ENCODE results near the gene LRRC3C.
"Not testable (repeated sequence)": the region's sequence is repeated elsewhere in the genome, so short reads cannot be mapped to it uniquely, and the experiment has no call there.

The LRRC3C gene

GRCh38 chr17:39927101-39927928 is at the start of gene LRRC3C, which contains the start of gene ORMDL3:
TSS of gene LRRC3C (plus strand) at chr17:39927732. CDS start at chr17:39941524, 13,792 bp downstream.
TSS of gene ORMDL3 (minus strand) at chr17:39927601. CDS start at chr17:39924203, 3,398 bp downstream.
- in situ Hi-C loops (cut with MboI; ENCODE audit: low sequenced_read_pairs): no loop called here

DNA sequence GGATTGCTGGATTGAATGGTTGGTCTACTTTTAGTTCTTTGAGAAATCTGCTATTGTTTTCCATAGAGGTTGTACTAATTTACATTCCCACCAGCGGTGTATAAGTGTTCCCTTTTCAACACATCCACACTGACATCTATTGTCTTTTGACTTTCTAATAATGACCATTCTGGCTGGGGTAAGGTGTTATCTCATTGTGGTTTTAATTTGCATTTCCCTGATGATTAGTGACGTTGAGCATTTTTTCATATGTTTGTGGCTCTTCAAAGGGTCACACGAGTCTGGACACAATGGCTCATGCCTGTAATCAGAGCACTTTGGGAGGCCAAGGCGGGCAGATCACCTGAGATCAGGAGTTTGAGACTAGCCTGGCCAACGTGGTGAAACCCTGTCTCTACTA is 41.4 kb upstream of the LRRC3C start:
- in situ Hi-C loops (cut with MboI; ENCODE audit: low sequenced_read_pairs): not testable (repeated sequence)

GRCh38 chr17:39887078-39887477 is 40.5 kb upstream of the LRRC3C start:
- in situ Hi-C loops (cut with MboI; ENCODE audit: low sequenced_read_pairs): no loop called here

DNA sequence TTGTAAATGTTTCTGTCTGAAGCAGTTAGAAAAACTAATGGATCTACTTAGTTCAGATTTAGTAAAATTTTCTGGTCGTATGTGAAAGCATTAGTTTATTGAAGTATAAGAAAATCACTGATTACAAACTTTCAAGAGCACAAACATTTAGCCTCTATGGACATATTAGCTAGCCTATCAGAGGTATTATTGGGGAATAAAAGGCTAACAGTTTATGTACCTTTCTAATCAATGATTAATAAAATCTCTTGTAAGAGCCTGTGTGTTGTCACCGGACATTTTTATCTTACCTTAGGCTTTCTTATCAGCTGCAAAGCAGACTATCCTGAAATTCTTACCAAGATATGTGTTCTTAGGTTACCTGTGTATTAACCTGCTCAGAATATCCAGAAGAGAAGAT is 38.3 kb upstream of the LRRC3C start:
- in situ Hi-C loops (cut with MboI; ENCODE audit: low sequenced_read_pairs): no loop called here

GRCh38 chr17:39894681-39895376 is 32.7 kb upstream of the LRRC3C start:
- in situ Hi-C loops (cut with MboI; ENCODE audit: low sequenced_read_pairs): no loop called here

DNA sequence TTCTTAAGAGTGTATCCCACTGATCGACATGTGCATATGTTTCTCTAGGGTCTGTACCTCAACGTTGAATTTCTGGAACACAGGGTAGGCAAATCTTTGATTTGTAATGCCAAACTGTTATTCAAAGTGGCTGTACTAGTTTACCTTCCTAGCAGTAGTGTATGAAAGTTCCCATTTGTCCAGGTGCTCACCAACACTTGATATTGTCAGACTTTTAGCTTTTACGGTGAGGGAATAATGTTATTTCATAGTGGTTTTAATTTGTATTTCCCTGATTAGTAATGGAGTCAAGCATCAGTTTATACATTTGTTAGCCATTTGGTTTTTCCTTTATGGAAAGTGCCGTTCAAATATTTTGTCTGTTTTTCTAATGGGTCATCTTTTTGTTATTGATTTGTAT is 29.4 kb upstream of the LRRC3C start:
- in situ Hi-C loops (cut with MboI; ENCODE audit: low sequenced_read_pairs): no loop called here

- in situ Hi-C loops (cut with MboI; ENCODE audit: low sequenced_read_pairs): no loop called here
Measured at GRCh38 chr17:39899215-39899614, 28.3 kb upstream of the LRRC3C start.

DNA sequence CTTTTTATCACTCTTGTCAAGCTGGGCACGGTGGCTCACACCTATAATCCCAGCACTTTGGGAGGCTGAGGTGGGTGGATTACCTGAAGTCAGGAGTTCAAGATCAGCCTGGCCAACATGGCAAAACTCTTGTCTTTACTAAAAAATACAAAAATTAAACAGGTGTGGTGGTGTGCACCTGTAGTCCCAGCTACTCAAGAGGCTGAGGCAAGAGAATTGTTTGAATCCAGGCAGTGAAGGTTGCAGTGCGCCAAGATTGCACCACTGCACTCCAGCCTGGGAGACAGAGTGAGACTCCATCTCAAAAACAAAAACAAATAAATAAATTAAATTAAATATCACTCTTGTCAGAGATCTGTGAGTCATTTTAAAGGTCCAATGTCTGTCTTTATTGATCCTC is 25.5 kb upstream of the LRRC3C start:
- in situ Hi-C loops (cut with MboI; ENCODE audit: low sequenced_read_pairs): not testable (repeated sequence)

DNA sequence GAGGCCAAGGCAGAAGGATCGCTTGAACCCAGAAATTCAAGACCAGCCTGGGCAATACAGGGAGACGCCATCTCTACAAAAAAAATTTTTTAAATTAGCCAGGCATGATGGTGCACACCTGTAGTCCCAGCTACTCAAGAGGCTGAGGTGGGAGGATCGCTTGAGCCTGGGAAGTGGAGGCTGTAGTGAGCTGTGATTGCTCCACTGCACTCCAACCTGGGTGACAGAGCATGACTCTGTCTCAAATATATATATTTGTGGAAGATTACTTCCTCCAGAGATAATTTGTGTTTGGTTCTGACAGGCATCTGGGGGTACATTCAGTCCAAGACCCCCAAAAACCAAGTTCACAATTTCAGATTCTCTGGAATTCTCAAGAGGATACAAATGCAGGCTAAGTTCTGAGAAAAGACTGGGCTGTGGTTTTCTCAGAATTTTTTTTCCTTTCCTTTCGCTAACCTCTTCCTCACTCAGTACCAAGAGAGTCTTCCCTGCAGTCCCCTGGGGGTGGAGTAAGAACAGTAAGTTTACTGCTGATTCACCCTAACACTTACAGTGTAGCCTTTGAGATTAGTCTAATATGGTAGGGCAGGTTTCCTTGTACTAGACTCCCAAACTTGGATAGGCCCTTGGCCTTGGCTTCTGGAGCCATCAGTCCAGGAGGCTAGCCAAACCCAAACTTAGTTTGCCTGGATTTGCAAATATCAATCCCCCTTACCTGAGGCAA is 24.2 kb upstream of the LRRC3C start:
- in situ Hi-C loops (cut with MboI; ENCODE audit: low sequenced_read_pairs): no loop called here

- in situ Hi-C loops (cut with MboI; ENCODE audit: low sequenced_read_pairs): no loop called here
Measured at GRCh38 chr17:39904990-39905288, 22.6 kb upstream of the LRRC3C start.

GRCh38 chr17:39908789-39909352 is 18.7 kb upstream of the LRRC3C start:
- in situ Hi-C loops (cut with MboI; ENCODE audit: low sequenced_read_pairs): no loop called here

DNA sequence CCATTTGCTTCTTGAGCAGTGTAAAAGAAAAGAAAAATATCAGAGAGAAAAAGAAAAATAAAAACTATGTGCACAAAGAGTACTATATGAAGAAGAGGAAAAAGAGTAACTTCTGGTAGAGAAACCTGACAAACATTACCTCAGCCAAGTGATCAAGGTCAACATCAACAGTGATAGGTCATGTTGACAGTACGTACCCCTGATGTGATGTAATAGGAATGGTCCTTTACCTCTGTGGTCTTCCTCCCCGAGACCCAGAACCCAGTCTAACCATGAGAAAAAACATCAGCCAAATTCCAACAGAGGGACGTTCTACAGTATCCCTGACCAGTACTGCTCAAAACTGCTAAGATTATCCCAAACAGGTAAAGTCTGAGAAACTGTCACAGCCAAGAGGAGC is 13.5 kb upstream of the LRRC3C start:
- in situ Hi-C loops (cut with MboI; ENCODE audit: low sequenced_read_pairs): no loop called here

DNA sequence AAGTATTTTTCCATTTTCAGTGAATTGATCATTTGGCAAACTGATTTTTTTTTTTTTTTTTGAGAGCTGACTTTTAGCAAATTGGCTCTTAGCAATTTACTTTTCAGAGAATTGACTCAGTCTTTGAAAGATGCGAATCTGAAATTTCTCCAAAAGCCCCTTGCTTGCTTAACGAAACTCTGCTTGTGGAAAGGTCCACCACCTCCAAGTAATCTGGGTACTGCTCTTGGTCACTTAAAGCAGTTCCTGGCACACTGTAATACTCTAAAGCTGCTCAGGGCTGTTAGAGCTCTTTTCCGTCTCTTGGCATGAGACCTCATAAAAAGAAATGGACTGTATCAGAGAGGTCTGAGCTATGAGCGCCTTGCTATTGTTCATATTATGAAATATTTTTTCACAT is 12.0 kb upstream of the LRRC3C start:
- in situ Hi-C loops (cut with MboI; ENCODE audit: low sequenced_read_pairs): no loop called here

- in situ Hi-C loops (cut with MboI; ENCODE audit: low sequenced_read_pairs): no loop called here
Measured at GRCh38 chr17:39916918-39917317, 10.6 kb upstream of the LRRC3C start.

DNA sequence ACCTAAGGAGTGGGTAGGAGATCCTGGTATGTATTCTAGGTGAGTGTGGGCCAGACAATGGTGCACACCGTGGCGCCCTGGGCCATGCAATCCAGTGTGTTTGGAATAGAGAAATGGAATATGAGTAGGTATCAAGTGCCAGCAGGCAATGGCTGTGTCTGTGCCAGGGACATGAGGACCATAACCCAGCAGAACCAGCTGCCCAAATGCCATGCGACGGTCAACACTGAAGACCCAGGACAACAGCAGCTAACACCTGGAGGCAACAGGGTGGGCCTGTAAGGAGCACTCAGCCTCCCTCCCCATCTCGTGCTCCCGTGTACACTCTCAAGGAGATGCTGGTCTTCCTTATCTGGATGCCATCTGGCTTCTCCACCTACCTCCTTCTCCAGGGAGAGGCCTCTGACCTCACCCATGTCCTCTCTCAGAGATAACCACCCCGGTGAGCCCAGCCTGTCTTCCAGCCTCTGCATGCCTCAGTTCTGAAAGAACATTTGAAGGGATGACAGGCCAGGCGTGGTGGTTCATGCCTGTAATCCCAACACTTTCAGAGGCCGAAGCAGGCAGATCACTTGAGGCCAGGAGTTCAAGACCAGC is 8.3 kb upstream of the LRRC3C start:
- in situ Hi-C loops (cut with MboI; ENCODE audit: low sequenced_read_pairs): no loop called here

DNA sequence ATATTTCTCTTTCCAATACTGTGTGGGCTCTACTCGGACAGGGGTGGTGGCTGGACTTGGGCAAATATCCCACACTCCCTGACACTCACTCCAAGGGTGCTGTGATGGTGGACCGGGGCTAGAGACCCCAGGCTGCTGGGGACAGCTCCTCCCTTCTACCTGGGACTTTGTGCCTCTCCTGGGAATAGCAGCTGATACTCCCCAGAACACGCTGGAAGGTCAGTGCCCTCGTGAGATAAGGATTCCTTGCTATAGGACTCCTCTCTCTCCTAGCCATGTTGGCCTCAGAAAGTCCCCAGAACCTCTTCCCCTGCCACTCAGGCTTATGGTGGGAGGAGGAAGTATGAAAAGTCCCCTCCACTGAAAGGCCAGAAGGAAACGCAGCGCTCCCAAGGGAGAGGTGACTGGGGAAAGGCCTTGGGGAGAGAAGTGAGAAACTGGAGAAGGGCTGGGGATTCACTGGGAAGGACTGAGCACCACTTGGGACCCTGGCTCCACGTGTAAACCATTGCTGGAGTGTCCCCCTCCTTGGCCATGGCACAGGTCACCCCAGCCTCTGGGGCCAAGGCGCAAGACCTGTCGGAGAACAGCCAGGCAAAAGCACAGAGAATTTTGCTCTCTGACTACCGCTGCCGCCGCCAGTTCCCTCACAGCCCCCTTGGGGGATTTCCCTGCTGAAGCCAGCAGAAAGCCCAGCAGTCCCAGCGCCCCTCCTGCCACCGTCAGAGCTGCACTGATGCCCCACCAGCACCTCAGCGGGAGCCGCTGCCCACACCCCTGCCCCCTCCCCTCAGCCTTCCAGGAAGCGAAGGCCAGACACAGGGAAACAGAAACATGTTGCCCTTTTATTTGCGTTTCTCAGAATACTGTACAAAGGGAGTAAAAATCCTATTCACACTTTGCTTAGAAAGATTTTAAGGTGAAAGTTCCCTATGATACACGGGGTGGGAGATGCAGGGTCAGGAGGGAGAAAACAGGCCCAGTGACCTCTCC is 7.0 kb upstream of the LRRC3C start:
- in situ Hi-C loops (cut with MboI; ENCODE audit: low sequenced_read_pairs): no loop called here

- in situ Hi-C loops (cut with MboI; ENCODE audit: low sequenced_read_pairs): no loop called here
Measured at GRCh38 chr17:39921323-39921722, 6.2 kb upstream of the LRRC3C start.

DNA sequence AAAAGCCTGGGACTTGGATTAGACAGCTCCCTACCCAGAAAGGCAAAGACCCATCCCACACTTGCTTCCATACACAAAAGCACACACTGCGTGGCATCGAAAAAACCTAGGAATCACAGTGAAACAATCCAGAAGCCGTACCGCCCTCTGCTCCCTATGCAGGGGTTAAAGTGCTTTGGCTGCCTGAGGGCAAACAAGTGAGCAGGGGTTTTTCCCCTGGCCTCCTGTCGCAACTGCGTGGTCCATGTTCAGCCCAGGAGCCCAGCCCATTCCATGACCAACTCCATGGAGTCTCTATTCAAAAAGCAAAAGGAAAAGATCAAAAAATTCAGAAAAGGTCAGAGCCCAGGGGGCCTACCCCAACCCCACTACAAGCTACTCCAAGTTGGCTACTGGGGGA is 5.5 kb upstream of the LRRC3C start:
- in situ Hi-C loops (cut with MboI; ENCODE audit: low sequenced_read_pairs): no loop called here

DNA sequence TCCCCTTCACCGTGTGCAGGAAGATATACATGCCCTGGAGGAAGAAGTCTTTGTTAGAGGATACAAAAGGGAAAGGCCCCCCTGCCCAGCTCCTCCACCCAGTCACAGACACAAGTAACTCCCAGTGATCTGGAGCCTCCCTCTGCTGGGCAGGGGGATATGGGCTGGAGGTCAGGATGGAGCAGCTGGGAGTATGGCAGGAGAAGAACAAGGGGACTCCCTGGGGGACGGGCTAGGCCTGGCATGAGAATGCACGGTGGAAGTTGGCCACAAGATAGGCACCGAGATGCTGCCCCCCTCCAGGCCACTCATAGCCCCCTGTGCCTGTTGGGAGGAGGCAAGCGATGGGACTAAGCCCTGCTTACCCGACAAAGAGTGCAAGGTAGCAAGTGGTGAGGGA is 4.3 kb upstream of the LRRC3C start:
- in situ Hi-C loops (cut with MboI; ENCODE audit: low sequenced_read_pairs): no loop called here

Data from hTERT RPE-1 (cell line).